Medulla oblongata (tissue), 1 donor: Measurements from ENCODE around the gene SP3.
"Not testable (repeated sequence)": the region's sequence is repeated elsewhere in the genome, so short reads cannot be mapped to it uniquely, and the experiment has no call there.

ENCODE experiments used
- DNase-seq: peaks from one replicate; pipeline ENCODE4 v3.0.0-alpha.2; 2015; ENCODE audit errors: extremely low spot score

Gene SP3

DNA sequence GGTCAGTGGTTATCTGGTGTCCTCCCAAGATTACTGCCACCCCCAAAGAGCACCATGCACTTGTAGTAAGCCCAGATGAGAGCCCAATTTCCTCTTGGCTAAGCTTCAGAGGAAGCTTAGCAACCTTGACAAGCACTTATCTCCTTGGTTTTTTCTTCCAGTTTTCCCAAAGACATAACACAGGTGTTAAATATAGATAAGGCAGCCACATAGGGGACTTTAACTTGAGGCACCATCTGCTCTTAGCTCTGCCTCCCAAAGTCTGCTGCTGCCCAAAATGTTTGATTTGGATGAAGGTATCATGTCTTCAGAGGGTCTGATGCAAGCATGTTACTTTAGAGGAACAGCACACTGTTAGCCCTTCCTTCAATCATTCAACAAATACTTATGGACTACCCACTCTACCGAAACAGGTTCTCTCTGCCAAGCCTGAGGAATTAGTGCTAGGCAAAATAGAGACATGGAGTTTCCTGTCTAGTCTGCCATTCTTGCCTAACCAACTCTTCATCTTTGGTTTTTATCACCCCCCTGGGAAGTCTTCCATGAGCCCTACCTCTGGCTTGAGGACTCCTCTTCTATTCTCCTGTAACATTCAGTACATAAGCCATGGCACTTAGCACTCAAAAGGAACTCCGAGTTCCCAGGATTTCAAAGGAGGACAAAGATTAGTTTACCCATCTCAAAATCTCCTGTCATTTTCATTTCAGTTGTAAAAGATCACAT is 73.7 kb downstream of the SP3 start:
- DNase-seq: no peak

DNA sequence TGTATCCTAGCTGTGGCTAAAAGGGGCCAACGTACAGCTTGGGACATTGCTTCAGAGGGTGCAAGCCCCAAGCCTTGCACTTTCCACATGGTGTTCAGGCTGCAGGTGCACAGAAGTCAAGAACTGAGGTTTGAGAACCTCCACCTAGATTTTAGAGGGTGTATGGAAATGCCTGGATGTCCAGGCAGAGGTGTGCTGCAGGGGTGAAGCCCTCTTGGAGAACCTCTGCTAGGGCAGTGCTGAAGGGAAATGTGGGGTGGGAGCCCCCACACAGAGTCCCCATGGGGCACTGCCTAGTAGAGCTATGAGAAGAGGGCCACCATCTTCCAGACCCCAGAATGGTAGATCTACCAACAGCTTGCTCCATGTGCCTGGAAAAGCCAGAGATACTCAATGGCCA is 75.7 kb downstream of the SP3 start:
- not testable (repeated sequence) for DNase-seq

DNA sequence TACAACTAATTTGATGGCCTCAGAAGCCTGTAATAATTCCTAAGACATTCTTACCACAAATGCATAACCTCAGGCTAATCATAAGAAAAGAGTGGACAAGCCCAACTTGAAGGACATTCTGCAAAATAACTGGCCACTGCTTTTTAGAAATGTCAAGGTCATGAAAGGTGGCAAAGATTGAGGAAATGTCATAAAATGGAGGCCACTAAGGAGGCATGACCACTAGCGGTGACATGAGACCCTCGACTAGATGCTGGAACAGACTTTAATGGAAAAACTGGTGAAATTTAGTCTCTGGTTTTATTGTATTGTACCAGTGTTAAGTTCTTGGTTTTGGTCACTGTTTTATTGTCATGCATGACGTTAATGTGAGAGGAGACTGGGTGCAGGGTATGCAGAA is 78.6 kb downstream of the SP3 start:
- no peak for DNase-seq

DNA sequence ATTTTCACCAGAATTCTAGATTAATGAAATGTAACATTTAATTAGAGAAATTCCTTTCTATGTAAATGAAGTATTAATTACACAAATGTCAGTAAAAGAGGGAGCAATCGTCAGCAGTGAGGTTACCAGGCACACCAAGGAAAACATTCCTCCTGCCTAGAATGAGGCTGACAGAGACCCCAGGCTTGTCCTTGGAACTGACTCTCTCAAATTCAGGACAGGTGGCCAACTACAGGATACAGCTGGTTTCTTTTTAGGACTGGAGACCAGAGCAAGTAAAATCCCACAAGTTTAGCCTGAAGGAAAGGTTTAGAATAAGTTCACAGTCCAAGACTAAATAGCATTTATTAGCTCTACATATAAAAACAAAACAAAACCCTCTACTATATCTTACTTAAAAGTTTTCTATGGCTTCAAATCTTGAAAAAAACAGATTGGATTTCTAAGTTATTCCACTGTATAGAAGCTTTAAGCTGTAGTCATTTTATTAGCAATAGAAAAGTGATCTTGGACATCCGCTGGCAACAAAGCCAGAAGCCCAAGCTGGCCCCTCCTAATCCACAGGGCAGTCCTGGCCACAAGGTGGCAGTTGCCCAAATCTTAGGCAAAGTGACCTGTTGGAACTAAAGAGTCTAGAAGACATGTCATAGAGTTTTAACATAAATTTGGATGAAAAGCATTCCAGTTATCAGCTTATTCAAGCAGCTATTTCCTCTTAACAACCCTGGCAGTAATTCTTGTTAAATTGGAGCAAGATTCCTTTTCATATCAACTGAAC is 81.0 kb downstream of the SP3 start:
- peak; percentile 68 for DNase-seq

GRCh38 chr2:173881886-173882285 is 83.3 kb downstream of the SP3 start:
- DNase-seq: no peak

GRCh38 chr2:173881461-173881860 is 83.7 kb downstream of the SP3 start:
- DNase-seq: peak; percentile 19

GRCh38 chr2:173880561-173880960 is 84.6 kb downstream of the SP3 start:
- DNase-seq: no peak

- no peak for DNase-seq
Observed at GRCh38 chr2:173876833-173877413, 88.2 kb downstream of the SP3 start.

- peak; percentile 37 for DNase-seq
Observed at GRCh38 chr2:173874894-173875237, 90.3 kb downstream of the SP3 start.

- no peak for DNase-seq
Observed at GRCh38 chr2:173874003-173874893, 90.9 kb downstream of the SP3 start.

GRCh38 chr2:173872714-173873113 is 92.5 kb downstream of the SP3 start:
- no peak for DNase-seq

GRCh38 chr2:173869244-173870229 is 95.6 kb downstream of the SP3 start:
- no peak for DNase-seq

DNA sequence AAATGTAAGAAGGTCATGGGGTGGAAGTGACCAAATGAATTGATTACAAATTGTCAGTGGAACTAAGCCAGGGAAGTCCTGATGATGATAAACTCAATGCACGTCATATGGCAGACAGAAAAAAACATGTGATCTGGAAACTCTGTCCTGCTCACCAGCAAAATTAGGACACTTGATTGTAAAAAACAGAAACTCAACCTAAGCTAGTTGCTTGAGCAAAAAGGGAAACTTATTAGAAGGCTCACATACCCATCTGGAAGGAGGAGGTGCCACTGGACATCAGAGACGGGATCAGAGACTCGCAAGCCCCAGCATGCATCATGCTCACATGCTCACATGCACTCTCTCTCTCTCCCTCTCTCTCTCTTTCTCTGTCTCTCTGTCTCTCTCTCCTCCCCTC is 96.8 kb downstream of the SP3 start:
- DNase-seq: no peak

- DNase-seq: no peak
Observed at GRCh38 chr2:173866874-173867618, 98.1 kb downstream of the SP3 start.

- DNase-seq: no peak
Observed at GRCh38 chr2:173865971-173866873, 99.0 kb downstream of the SP3 start.

DNA sequence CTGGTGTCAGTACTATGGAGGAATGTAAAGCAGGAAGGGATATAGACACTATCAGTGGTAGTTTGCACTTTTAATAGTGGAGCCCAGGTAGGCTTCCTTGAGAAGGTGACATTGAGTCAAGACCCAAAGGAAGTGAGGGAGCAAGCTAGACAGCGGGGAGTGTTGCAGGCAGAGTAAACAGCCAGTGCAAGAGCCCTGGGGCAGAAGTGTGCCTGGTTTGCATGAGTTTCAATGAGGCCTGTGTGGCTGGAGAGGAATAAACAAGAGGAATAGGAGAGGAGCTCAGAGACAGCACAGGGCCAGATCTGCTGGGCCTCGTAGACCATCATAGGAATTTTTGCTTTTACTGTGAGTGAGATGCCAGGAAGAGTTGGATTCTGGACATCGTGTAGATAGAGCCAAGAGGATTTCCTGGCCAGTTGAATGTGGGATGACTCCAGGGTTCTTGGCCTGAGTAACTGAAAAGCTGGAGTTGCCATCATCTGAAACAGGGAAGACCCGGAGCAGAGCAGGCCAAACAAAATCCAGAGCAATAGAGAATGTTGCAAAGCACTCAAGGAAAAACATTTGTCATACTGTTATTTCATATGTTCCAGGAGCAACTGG is 102.5 kb downstream of the SP3 start:
- no peak for DNase-seq

- DNase-seq: no peak
Observed at GRCh38 chr2:173860566-173860965, 104.6 kb downstream of the SP3 start.

DNA sequence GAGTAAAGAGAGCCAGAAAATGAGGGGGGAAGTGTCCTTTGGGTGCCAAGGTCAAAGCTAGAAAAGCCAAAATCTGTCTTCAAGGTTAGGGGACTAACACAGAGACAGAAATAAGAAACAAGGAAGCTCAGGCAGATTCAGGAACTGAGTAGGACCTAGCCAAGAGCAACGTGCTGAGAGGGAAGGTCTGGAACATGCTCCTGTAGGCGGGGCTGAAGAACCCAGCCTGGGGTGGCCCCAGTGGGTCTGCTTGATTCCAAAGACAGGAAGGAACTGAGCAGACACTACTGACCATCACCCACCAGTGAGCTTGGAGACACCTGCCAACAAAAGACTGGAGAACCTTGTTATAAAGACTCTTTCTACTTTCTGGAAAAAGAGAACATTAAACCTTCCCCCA is 105.1 kb downstream of the SP3 start:
- peak; percentile 13 for DNase-seq

GRCh38 chr2:173858291-173858731 is 106.9 kb downstream of the SP3 start:
- no peak for DNase-seq
